ENCODE results near the gene FCN1.
A peak's percentile ranks its signal among the peaks of the same experiment; 100 is the strongest.

Gene FCN1

GRCh38 chr9:134889386-134890154 is 28.1 kb downstream of the FCN1 start:
- no peak for DNase-seq

DNA sequence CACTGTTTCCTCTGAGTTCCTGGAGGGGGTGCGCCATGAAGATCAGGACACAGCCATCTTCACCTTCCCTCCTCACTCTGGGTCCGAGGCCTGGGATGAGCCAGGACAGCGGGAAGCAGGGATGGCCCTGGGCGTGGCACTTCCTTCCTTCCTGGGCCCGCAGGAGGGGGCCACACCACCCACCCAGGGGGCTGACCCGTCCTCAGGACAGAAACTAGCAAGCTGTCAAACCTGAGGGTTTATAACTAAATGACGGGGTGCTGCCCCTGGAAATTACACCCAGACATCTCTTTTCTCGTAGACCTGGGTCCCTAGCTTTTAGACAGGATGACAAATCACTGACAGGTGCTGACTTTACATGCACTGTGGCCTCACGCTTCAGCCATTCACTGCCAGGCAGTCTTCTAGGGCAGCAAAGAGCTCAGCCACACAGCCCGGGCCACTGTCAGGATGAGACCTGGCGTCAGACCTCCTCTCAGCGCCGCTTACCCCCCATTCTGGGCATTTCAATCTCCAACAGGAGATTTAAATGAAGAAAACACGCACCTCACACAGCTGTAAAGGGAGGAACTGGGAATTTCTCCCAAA is 29.0 kb downstream of the FCN1 start:
- DNase-seq: no peak

DNA sequence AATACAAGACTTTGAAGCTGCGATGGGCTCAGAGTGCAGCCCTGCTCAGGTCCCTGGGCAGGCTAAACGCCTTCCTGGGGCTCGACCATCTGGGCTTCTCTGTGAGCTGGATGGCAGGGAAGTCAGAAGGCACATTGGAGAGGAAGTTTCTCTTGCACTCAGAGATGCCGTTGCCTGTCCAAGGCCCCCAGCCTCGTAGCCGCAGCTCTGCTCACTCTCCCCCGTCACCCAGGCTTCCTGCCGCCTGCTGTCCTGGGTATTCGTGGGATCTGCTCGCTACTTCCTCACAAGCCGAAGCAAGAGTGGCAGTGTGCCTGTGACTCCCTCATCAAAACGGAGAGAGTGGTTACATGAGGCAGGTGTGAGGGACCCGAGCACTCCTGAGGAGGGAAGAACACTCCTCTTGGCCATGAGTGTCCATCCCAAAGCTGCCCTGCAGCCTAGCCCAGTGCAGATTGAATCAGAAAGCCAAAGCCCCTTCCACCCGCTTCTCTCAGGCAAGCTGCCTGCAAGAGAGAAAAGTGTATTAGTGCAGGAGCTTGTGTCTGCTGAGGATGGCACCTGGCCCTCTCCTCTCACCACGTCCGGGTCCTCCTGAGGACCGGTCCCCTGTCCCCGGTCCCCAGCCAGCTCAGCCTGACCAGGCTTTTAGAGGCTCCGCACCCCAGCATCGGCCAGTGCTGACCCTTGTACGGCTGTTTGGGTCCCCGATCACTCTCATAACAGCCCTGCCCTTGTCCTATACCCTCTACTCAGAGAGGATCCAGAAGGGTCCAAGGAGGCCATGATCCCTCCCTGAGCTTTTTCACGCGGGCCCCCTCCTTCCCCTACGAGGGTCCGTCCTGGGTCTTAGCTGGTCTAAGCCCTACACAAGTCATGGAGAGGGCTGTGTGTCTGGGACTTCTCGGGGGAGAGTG is 29.8 kb downstream of the FCN1 start:
- DNase-seq: no peak

GRCh38 chr9:134887219-134887618 is 30.5 kb downstream of the FCN1 start:
- DNase-seq: no peak

DNA sequence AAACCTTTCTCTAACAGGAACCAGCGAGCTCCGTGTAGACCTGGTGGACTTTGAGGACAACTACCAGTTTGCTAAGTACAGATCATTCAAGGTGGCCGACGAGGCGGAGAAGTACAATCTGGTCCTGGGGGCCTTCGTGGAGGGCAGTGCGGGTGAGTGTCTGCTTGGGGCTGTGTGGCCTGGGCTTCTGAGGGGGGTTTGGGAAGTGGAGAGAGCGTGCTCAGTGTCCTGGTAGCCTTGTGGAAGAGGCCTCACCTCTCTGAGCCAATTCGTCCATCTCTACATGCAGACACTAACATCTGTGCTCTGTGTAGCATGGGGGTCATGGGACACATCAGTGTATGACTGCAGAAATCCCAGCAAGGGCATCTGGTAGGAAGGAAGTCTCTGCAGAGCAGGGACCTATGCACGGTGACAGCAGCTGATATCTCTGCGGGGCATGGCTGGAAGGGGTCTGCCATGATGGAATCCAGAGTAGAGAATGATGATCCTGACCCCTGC is 31.2 kb downstream of the FCN1 start:
- DNase-seq: no peak

DNA sequence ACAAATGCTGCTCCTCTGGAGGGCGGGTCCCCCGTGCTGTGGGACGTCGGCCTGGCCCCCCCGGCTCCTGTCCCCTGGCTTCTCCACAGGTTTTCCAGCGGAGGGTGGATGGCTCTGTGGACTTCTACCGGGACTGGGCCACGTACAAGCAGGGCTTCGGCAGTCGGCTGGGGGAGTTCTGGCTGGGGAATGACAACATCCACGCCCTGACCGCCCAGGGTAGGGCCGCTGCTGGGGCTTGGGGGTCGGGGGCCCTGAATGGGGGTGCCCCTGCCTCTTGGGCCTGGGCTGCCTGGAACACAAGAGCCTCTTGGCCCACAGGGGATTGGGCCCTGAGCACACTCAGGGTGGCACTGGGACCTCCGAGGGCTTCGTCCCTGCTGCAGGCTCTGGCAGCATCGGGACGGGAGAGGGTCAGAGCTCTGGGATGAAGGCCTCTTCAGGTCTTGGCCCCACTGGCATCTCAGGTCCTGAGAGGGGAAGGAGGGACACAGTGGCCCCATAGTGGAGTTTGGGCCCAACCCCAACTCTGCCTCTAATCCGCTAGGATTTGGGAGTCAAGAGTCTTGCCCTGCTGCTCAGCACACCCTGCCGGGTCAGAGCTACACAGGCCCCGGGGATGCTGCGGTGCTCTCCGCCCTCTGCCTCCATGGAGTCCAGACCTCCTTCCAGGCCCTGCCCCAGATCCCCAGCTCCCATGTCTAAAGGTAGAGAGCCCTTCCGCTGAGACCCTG is 31.9 kb downstream of the FCN1 start:
- no peak for DNase-seq

GRCh38 chr9:134885001-134885678 is 32.6 kb downstream of the FCN1 start:
- DNase-seq: no peak

DNA sequence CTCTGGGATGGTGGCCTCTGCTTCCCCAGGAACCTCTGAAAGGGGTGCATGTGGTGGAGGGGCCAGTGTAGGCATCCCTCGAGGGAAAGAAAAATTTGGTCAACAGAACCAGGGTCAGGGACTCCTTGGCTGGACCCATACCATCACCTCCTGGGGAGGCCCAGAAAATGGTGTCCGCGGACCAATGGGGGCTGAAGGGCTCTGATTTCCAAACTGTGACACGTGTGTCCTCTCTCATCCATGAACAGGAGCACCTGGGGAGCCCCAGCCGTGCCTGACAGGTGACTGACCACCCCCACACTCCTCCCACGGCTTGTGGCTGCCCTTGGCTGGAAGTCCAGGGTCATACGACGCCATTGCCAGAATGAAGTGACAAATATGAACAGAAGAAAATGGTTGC is 33.2 kb downstream of the FCN1 start:
- no peak for DNase-seq

DNA sequence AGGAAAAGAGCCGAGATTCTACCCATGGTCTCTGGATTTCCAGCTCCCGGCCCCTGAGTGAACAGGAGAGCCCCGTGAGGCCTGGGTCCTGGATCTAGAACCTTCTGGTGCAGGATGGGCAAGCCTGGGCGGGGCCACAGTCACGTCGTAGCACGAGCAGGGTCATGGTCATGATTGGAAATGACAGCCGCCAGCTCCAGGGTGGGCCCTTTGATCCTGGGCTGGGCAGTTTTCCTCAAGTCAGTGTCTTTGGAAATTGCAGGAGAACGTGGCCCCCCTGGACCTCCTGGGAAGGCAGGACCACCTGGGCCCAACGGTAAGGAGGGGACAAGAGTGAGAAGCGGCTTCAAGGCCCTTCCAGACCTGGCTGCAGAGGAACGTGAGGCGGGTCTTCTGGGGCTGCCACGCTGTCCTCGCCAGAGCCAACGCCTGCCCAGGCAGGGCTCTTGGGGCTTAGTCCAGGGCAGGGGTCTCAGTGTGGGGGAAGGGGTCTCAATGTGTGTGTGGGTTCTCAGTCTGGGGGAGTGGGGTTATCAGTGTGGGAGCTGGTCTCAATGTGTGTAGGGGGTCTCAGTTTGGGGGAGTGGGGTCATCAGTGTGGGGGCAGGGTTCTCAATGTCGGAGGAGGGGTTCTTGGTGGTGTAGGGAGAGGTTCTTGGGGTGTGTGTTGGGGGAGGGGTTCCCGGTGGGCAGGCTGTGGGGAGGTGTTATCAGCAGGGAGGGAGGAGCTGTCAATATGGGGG is 34.5 kb downstream of the FCN1 start:
- DNase-seq: no peak

DNA sequence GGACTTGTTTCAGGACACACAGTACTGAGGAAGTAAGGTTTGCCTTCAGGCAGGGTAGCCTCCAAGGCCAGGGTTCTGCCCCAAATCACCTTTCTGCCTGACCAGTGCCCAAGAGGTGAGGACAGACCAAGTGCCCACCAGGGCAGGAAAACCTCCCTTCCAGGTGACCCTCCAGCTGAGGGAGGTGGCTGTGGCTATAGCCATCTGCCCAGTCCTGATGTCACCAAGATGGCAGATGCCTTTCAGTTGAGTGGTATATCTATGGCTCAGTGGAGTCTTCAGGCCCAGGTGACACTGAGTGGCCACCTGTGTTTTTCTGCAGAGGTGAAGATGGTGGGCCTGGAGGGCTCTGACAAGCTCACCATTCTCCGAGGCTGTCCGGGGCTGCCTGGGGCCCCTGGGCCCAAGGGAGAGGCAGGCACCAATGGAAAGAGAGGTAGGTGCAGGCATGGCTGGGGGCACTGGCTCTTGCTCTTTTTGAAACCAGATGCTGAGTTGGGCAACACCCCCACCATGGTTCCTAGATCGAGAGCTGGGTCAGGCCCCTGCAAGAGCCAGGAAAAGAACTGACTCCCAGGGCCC is 35.4 kb downstream of the FCN1 start:
- no peak for DNase-seq

GRCh38 chr9:134881313-134881670 is 36.4 kb downstream of the FCN1 start:
- no peak for DNase-seq

DNA sequence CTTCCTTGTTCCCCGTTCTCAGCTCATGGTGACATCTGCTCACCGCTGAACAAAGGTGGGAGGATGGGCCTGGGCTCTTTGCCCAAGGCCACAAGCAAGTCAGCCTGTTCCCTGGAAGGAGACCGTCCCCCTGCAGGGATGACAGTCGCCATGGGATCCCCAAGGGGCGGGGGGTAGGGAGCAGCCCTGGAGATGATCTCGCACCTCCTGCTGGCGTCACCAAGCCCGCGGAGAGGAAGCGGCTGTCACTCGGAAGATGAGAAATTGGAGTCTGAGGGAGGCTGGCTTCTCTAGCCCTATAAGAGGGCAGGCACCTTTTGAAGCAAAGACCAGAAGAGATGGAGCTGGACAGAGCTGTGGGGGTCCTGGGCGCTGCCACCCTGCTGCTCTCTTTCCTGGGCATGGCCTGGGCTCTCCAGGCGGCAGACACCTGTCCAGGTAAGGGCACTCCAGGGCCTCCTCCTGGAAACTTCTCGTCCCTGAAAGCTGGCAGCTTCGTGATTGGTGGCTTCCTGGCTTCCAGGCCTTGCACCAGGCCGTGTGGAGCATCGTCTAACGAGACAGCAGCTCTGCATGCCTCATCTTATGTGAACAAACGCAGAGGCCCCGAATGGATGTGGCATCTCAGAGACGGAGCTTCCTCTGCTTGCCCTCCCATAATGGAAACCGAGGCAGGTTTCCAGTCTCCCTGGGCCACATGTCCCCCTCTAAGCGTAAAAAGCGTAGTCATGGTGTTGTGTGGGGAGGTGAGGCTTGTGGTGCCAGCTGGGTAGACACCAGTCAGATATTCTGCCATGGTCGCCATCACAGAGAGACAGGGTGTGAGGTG is 37.0 kb downstream of the FCN1 start, which contains the start of gene FCN2:
Gene FCN2 (plus strand): TSS at position 327 of the 829 bp plus-strand sequence. CDS start 12 bp downstream, at position 339.
- no peak for DNase-seq

- no peak for DNase-seq
Observed at GRCh38 chr9:134879664-134880483, 37.8 kb downstream of the FCN1 start.

DNA sequence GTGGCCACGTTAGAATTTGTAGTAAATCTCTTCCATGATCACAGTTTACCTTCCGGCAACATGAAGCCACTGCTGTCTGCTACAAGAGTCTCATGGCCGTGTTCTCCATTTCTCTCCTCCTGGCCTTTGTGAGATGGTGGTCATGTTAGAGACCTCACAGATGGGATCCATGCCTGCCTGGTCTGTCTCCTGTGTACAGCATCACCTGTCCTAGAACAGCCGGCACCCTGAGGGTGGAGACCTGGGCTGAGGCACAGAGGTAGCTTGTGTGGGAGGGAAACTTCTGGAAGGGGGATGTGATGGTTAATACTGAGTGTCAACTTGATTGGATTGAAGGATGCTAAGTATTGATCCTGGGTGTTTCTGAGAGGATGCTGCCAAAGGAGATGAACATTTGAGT is 40.2 kb downstream of the FCN1 start:
- no peak for DNase-seq

- DNase-seq: peak; percentile 5 to 32
Observed at GRCh38 chr9:134875371-134875770, 42.3 kb downstream of the FCN1 start.

- no peak for DNase-seq
Observed at GRCh38 chr9:134872482-134873231, 45.1 kb downstream of the FCN1 start.

DNA sequence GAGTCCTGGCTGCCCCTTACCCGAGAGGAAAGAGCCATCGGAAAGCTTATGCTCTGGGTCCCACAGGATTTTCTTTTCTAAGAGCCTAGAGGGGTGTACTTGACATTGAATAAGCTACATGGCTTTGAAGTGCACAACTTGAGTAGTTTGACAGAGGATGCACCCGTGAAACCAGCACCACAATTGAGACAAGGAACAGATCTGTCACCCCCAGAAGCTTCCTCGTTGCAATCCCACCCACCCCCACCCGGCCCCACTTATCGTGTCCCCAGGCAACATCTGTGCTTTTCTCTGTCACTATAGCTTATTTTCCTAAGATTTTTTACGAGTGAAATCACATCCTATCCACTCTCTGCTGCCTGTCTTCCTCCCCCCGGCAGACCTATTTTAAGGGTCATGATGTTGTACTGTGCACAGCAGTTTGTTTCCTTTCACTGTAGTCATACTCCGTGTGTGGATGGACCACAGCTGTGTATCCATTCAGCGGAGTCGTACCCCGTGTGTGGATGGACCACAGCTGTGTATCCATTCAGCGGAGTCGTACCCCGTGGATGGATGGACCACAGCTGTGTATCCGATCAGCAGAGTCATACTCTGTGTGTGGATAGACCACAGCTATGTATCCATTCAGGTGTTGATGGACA is 45.9 kb downstream of the FCN1 start:
- DNase-seq: no peak

Measured in AML-193 (cell line).